WTC11 (cell line): ENCODE measurements around the gene NRROS. TPM values are rescaled to one million over a fixed set of nuclear protein-coding genes. Genes with fewer than 3 reads are reported as not detected.

Experiments
- ATAC-seq: fragments of 200-7000 bp; cut with Tn5 transposase; 2 replicates; pipeline ENCODE4 v1.10.0; 2021; ENCODE audit warnings: mild to moderate bottlenecking, moderate library complexity
- CTCF ChIA-PET: fragments of 300-600 bp; sonication (Branson Sonifier 250); formaldehyde crosslinking; loops from one replicate; lab custom pipeline; 2021; ENCODE audit warnings: antibody characterized with exemption; lab: Charles Lee
- POLR2A ChIA-PET: fragments of 350-600 bp; sonication (Branson Sonifier 250); formaldehyde crosslinking; loops from one replicate; lab custom pipeline; 2021; ENCODE audit warnings: antibody characterized with exemption; lab: Charles Lee
- DNase-seq: peaks from one replicate; pipeline ENCODE4 v3.0.0; 2021; ENCODE audit warnings: low spot score
- H3K27ac Mint-ChIP-seq: 2 replicates; pipeline ENCODE4 v1.8.0; 2021; ENCODE audit warnings: mixed read lengths
- H3K27me3 Mint-ChIP-seq: 2 replicates; pipeline ENCODE4 v1.8.0; 2021; ENCODE audit warnings: low read depth, mild to moderate bottlenecking, moderate library complexity, mixed read lengths
- H3K36me3 Mint-ChIP-seq: 2 replicates; pipeline ENCODE4 v1.8.0; 2021; ENCODE audit warnings: mixed read lengths
- H3K4me1 Mint-ChIP-seq: 2 replicates; pipeline ENCODE4 v1.8.0; 2022; ENCODE audit warnings: mixed read lengths
- H3K4me3 Mint-ChIP-seq: 2 replicates; pipeline ENCODE4 v1.8.0; 2021; ENCODE audit warnings: mild to moderate bottlenecking, moderate library complexity, mixed read lengths
- H3K9me3 Mint-ChIP-seq: 2 replicates; pipeline ENCODE4 v1.8.0; 2021; ENCODE audit warnings: mixed read lengths
- AFF4 ChIP-seq: sonication (generic); formaldehyde crosslinking; IDR thresholded peaks from 2 replicates; pipeline ENCODE4 v1.8.1; 2023; ENCODE audit warnings: mild to moderate bottlenecking, missing genetic modification reagents, borderline replicate concordance
- ATF2 ChIP-seq: sonication (generic); formaldehyde crosslinking; IDR thresholded peaks from 2 replicates; pipeline ENCODE4 v1.8.1; 2022; ENCODE audit warnings: low read depth, missing genetic modification reagents, borderline replicate concordance
- ESRRA ChIP-seq: sonication (generic); formaldehyde crosslinking; IDR thresholded peaks from 2 replicates; pipeline ENCODE4 v1.8.1; 2022; ENCODE audit warnings: mild to moderate bottlenecking, missing genetic modification reagents, borderline replicate concordance
- FOXP4 ChIP-seq: sonication (generic); formaldehyde crosslinking; IDR thresholded peaks from 2 replicates; pipeline ENCODE4 v1.8.0; 2022; ENCODE audit warnings: mild to moderate bottlenecking, missing genetic modification reagents
- NR2C2 ChIP-seq: sonication (generic); formaldehyde crosslinking; IDR thresholded peaks from 2 replicates; pipeline ENCODE4 v1.8.0; 2022; ENCODE audit warnings: mild to moderate bottlenecking, missing genetic modification reagents
- NR3C1 ChIP-seq: sonication (generic); formaldehyde crosslinking; conservative IDR thresholded peaks from 2 replicates; pipeline ENCODE4 v1.8.1; 2023; ENCODE audit warnings: low read depth, mild to moderate bottlenecking, missing genetic modification reagents
- PRRX2 ChIP-seq: fragments of 250-450 bp; sonication (Bioruptor Pico); IDR thresholded peaks from 2 replicates; pipeline ENCODE4 v1.8.0; 2021; ENCODE audit warnings: mild to moderate bottlenecking
- STAT6 ChIP-seq: sonication (generic); formaldehyde crosslinking; conservative IDR thresholded peaks from 2 replicates; pipeline ENCODE4 v1.8.1; 2023; ENCODE audit warnings: mild to moderate bottlenecking, low read depth, missing genetic modification reagents, moderate library complexity
- ZBTB21 ChIP-seq: sonication (generic); formaldehyde crosslinking; IDR thresholded peaks from 2 replicates; pipeline ENCODE4 v1.8.1; 2023; ENCODE audit warnings: mild to moderate bottlenecking, missing genetic modification reagents, borderline replicate concordance
- ZNF121 ChIP-seq: sonication (generic); formaldehyde crosslinking; IDR thresholded peaks from 2 replicates; pipeline ENCODE4 v1.8.0; 2023; ENCODE audit warnings: missing genetic modification reagents
- ZNF232 ChIP-seq: sonication (generic); formaldehyde crosslinking; IDR thresholded peaks from 2 replicates; pipeline ENCODE4 v1.8.0; 2022; ENCODE audit warnings: mild to moderate bottlenecking, missing genetic modification reagents
- ZSCAN18 ChIP-seq: fragments of 250-450 bp; sonication (Bioruptor Pico); IDR thresholded peaks from 2 replicates; pipeline ENCODE4 v2.1.2; 2022; ENCODE audit warnings: mild to moderate bottlenecking, moderate library complexity
- total RNA-seq: library from RNA; stranded (reverse); gene quantifications from 3 replicates; pipeline ENCODE4 v1.2.3, GENCODE V29; 2021
- TF ChIP-seq, protein P1 (sequence below): sonication (generic); formaldehyde crosslinking; conservative IDR thresholded peaks from 2 replicates; pipeline ENCODE4 v1.8.1; 2022; ENCODE audit warnings: mild to moderate bottlenecking, missing genetic modification reagents
- TF ChIP-seq, protein P2 (sequence below): sonication (generic); formaldehyde crosslinking; IDR thresholded peaks from 2 replicates; pipeline ENCODE4 v1.8.0; 2022; ENCODE audit warnings: mild to moderate bottlenecking, missing genetic modification reagents
- TF ChIP-seq, protein P3 (sequence below): sonication (generic); formaldehyde crosslinking; IDR thresholded peaks from 2 replicates; pipeline ENCODE4 v1.8.0; 2023; ENCODE audit warnings: mild to moderate bottlenecking, missing genetic modification reagents

The NRROS gene
- total RNA-seq, 1 experiment from 2014 or later = 3.1 TPM

GRCh38 chr3:196688349-196688748 is 48.9 kb downstream of the NRROS start:
- H3K4me3 Mint-ChIP-seq = no peak overlapping the region
- H3K27ac Mint-ChIP-seq = no peak overlapping the region
- peaks cover 3% of the 10 kb centered on the region for H3K9me3 Mint-ChIP-seq
- H3K27me3 Mint-ChIP-seq = no peaks in the 10 kb centered on the region
- TF ChIP-seq ATF2 (CRISPR knock-in tag) = no peak
- TF ChIP-seq STAT6 (CRISPR knock-in tag) = no peak
- TF ChIP-seq ZSCAN18 = no peak
- TF ChIP-seq AFF4 (CRISPR knock-in tag) = no peak
- TF ChIP-seq NR3C1 (CRISPR knock-in tag) = no peak
- TF ChIP-seq, protein P1, sequence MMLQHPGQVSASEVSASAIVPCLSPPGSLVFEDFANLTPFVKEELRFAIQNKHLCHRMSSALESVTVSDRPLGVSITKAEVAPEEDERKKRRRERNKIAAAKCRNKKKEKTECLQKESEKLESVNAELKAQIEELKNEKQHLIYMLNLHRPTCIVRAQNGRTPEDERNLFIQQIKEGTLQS (CRISPR knock-in tag) = no peak
- TF ChIP-seq ZNF121 (CRISPR knock-in tag) = no peak
- TF ChIP-seq ZBTB21 (CRISPR knock-in tag) = no peak
- TF ChIP-seq NR2C2 = no peak
- no peak for TF ChIP-seq PRRX2 (CRISPR knock-in tag)
- H3K4me1 Mint-ChIP-seq = peaks cover 18% of the 10 kb centered on the region
- DNase-seq (no peak), ATAC-seq (no peak)
- H3K36me3 Mint-ChIP-seq = peaks cover 10% of the 10 kb centered on the region
- POLR2A ChIA-PET = interaction anchor here (0.5 to 1.0 kb wide), 2 partner anchors 11 to 51 kb away, joined by 3 read pairs; no protein-coding TSS in a partner anchor
- CTCF ChIA-PET = interaction anchor here (0.8 to 6.5 kb wide), 3 partner anchors 22 to 79 kb away, joined by 3 to 67 read pairs (median 3); no protein-coding TSS in a partner anchor

DNA sequence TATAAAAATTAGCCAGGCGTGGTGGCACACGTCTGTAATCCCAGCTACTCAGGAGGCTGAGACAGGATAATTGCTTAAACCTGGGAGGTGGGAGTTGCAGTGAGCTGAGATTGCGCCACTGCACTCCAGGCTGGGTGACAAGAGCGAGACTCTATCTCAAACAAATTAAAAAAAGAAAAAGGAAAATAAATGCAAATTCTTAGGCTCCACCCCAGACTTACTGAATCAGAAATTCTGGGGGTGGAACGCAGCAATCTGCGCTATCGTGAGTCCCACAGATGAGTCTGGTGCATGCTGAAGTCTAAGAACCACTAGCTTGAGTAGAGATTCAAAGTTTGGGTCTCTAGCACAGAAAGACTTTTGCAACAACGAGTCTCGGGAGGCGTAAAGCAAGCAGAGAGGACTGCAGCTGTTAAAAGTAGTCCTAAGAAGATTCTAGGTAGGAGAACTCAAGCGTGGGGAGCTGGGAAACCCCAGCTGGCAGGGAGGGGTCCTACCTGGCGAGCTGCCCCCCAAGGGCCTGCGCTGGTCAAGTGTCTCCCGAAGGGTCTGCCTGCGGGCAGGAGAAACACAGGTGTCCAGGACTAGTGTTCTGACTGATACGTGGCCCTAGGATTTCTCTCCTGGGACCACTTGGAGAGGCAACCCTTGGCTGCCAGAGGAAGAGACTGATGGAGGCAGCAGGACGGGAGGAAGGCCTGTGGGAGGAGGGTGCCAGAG is 50.6 kb downstream of the NRROS start:
- TF ChIP-seq ZNF232 (CRISPR knock-in tag) (no peak), ZNF121 (CRISPR knock-in tag) (no peak), NR2C2 (no peak), FOXP4 (CRISPR knock-in tag) (no peak), ESRRA (CRISPR knock-in tag) (no peak), NR3C1 (CRISPR knock-in tag) (no peak)
- TF ChIP-seq, protein P2, sequence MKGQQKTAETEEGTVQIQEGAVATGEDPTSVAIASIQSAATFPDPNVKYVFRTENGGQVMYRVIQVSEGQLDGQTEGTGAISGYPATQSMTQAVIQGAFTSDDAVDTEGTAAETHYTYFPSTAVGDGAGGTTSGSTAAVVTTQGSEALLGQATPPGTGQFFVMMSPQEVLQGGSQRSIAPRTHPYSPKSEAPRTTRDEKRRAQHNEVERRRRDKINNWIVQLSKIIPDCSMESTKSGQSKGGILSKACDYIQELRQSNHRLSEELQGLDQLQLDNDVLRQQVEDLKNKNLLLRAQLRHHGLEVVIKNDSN (CRISPR knock-in tag) = no peak
- TF ChIP-seq, protein P3, sequence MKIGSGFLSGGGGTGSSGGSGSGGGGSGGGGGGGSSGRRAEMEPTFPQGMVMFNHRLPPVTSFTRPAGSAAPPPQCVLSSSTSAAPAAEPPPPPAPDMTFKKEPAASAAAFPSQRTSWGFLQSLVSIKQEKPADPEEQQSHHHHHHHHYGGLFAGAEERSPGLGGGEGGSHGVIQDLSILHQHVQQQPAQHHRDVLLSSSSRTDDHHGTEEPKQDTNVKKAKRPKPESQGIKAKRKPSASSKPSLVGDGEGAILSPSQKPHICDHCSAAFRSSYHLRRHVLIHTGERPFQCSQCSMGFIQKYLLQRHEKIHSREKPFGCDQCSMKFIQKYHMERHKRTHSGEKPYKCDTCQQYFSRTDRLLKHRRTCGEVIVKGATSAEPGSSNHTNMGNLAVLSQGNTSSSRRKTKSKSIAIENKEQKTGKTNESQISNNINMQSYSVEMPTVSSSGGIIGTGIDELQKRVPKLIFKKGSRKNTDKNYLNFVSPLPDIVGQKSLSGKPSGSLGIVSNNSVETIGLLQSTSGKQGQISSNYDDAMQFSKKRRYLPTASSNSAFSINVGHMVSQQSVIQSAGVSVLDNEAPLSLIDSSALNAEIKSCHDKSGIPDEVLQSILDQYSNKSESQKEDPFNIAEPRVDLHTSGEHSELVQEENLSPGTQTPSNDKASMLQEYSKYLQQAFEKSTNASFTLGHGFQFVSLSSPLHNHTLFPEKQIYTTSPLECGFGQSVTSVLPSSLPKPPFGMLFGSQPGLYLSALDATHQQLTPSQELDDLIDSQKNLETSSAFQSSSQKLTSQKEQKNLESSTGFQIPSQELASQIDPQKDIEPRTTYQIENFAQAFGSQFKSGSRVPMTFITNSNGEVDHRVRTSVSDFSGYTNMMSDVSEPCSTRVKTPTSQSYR (CRISPR knock-in tag) = no peak
- H3K27ac Mint-ChIP-seq = no peak overlapping the region
- DNase-seq = no peak
- ChIA-PET CTCF (interaction anchor here (1.1 to 6.5 kb wide), 3 partner anchors 36 to 161 kb away, joined by 3 to 67 read pairs (median 5); no protein-coding TSS in a partner anchor), POLR2A (no interaction called here)
- ATAC-seq = no peak
- H3K4me3 Mint-ChIP-seq = no peak overlapping the region
- H3K9me3 Mint-ChIP-seq = no peaks in the 10 kb centered on the region
- no peaks in the 10 kb centered on the region for H3K36me3 Mint-ChIP-seq
- H3K4me1 Mint-ChIP-seq = peaks cover 12% of the 10 kb centered on the region
- H3K27me3 Mint-ChIP-seq = no peaks in the 10 kb centered on the region
